CD4-positive, alpha-beta T cell (primary cell): ENCODE measurements around the gene DOK3. TPM values are rescaled to one million over a fixed set of nuclear protein-coding genes. Genes with fewer than 3 reads are reported as not detected.

ENCODE experiments used
- ATAC-seq: fragments of 200-7000 bp; cut with Tn5 transposase; one replicate; pipeline ENCODE4 v1.10.0; 2022; ENCODE audit warnings: mild to moderate bottlenecking; ENCODE audit not compliant: poor library complexity
- CTCF ChIA-PET: fragments of 350-600 bp; sonication (Branson Sonifier 250); formaldehyde crosslinking; loops from one replicate; lab custom pipeline; 2021; ENCODE audit warnings: antibody characterized with exemption, inconsistent platforms; lab: Charles Lee
- POLR2A ChIA-PET: fragments of 350-600 bp; sonication (Branson Sonifier 250); formaldehyde crosslinking; loops from one replicate; lab custom pipeline; 2021; ENCODE audit warnings: antibody characterized with exemption, inconsistent platforms; lab: Charles Lee
- DNase-seq, 14 experiments: peaks; one replicate each; pipeline ENCODE4 v3.0.0-alpha.2; 2013 to 2020; ENCODE audit warnings: mixed read lengths in 2 of 14
- H3K27ac ChIP-seq, 2 donors: one replicate each; pipeline versions ENCODE4 v1.5.1 to v1.7.0; 2013; ENCODE audit warnings: low read length in 2 of 2, low read depth in 1 of 2, mild to moderate bottlenecking in 1 of 2
- H3K27me3 ChIP-seq, 2 experiments: 1 replicate in 1 of 2; 2 replicates in 1 of 2; pipeline versions ENCODE4 v1.6.1 to v1.7.0; 2013; ENCODE audit warnings: low read length in 2 of 2, control low read depth in 1 of 2, mild to moderate bottlenecking in 1 of 2, moderate library complexity in 1 of 2; ENCODE audit not compliant: insufficient read depth in 2 of 2, control insufficient read depth in 1 of 2
- H3K36me3 ChIP-seq: one replicate; pipeline ENCODE4 v1.6.1; 2013; ENCODE audit warnings: low read length, control low read depth; ENCODE audit not compliant: insufficient read depth
- H3K4me1 ChIP-seq: one replicate; pipeline ENCODE4 v1.6.1; 2013; ENCODE audit warnings: low read length, control low read depth; ENCODE audit not compliant: insufficient read depth
- H3K4me3 ChIP-seq: one replicate; pipeline ENCODE4 v1.5.1; 2013; ENCODE audit warnings: mild to moderate bottlenecking, low read length, moderate library complexity
- H3K9me3 ChIP-seq, 2 experiments: 1 replicate in 1 of 2; 2 replicates in 1 of 2; pipeline versions ENCODE4 v1.6.1 to v1.7.0; 2013; ENCODE audit warnings: low read length in 2 of 2, mild to moderate bottlenecking in 2 of 2, control low read depth in 1 of 2, moderate library complexity in 1 of 2; ENCODE audit not compliant: control insufficient read depth in 1 of 2, insufficient read depth in 1 of 2
- H3K27ac Mint-ChIP-seq: one replicate; pipeline ENCODE4 v1.8.0; 2020; ENCODE audit warnings: mixed read lengths
- H3K27me3 Mint-ChIP-seq: one replicate; pipeline ENCODE4 v1.8.0; 2021; ENCODE audit warnings: mixed read lengths
- H3K36me3 Mint-ChIP-seq: one replicate; pipeline ENCODE4 v1.8.0; 2021; ENCODE audit warnings: low read depth, mixed read lengths
- H3K4me1 Mint-ChIP-seq: one replicate; pipeline ENCODE4 v1.8.0; 2021; ENCODE audit warnings: low read depth, mixed read lengths
- H3K4me3 Mint-ChIP-seq: one replicate; pipeline ENCODE4 v1.8.0; 2020; ENCODE audit warnings: mild to moderate bottlenecking, mixed read lengths
- H3K9me3 Mint-ChIP-seq: one replicate; pipeline ENCODE4 v1.8.0; 2020; ENCODE audit warnings: mixed read lengths
- CTCF ChIP-seq: fragments of 200-600 bp; IDR thresholded peaks from one replicate; pipeline ENCODE4 v1.8.0; 2022; ENCODE audit warnings: antibody characterized with exemption, mild to moderate bottlenecking
- intact Hi-C, 2 experiments: fragments of 100-400 bp; cut with DNase I in 1 of 2; cut with micrococcal nuclease in 1 of 2; formaldehyde crosslinking; loops; one replicate each; pipeline versions ENCODE4 v1.15.1 to v1.9.0; 2023 to 2025; cut with DNase I, micrococcal nuclease
- total RNA-seq, 174 experiments: library from RNA in 2 of 174; stranded (reverse) in 2 of 174; gene quantifications; one replicate each; pipeline ENCODE4 v1.2.3 and lab custom pipeline; 2021 to 2026

Gene DOK3
- total RNA-seq, 2 experiments from 2014 or later: 1.3 to 1.4 TPM

- H3K27me3 Mint-ChIP-seq: no peaks in the 10 kb centered on the region
- ChIA-PET CTCF (interaction anchor here (0.7 to 16.6 kb wide), 25 partner anchors 10 to 143 kb away, joined by 3 to 352 read pairs (median 4); partner anchors contain the start of genes F12, GRK6, PDLIM7 and PFN3), POLR2A (interaction anchor here (0.7 to 14.1 kb wide), 19 partner anchors 8 to 323 kb away, joined by 3 to 435 read pairs (median 6); partner anchors contain the start of genes F12, GRK6, LMAN2 and PDLIM7)
- peak overlapping the region; percentile 91 for H3K4me3 Mint-ChIP-seq
- DNase-seq (peak; percentile 89 to 99 (median 96)), ATAC-seq (peak; percentile 28)
- H3K9me3 Mint-ChIP-seq: no peaks in the 10 kb centered on the region
- H3K36me3 Mint-ChIP-seq: peaks cover 8% of the 10 kb centered on the region
- H3K4me1 ChIP-seq: peaks cover 46% of the 10 kb centered on the region
- intact Hi-C loops: loop anchor here (1.0 to 5.0 kb wide), 7 partner anchors 30 to 145 kb away; partner anchors contain the start of genes GRK6 (in 1 of the 2), MXD3 (in 1 of the 2) and PDLIM7 (in 1 of the 2)
- TF ChIP-seq CTCF: peak; percentile 99
- no peaks in the 10 kb centered on the region for H3K9me3 ChIP-seq
- H3K4me3 ChIP-seq: peak overlapping the region; percentile 71
- H3K36me3 ChIP-seq: no peaks in the 10 kb centered on the region
- no peaks in the 10 kb centered on the region for H3K27me3 ChIP-seq
- peak overlapping the region; percentile 93 for H3K27ac Mint-ChIP-seq
- H3K4me1 Mint-ChIP-seq: peaks cover 37% of the 10 kb centered on the region
- H3K27ac ChIP-seq: peak overlapping the region; percentile 80 to 95
Observed at GRCh38 chr5:177455661-177456590, 53.7 kb downstream of the DOK3 start.

GRCh38 chr5:177455036-177455660 lies 54.5 kb downstream of the DOK3 start:
- Mint-ChIP-seq H3K4me3 (peak overlapping the region; percentile 74), H3K4me1 (peaks cover 43% of the 10 kb centered on the region), H3K27ac (peak overlapping the region; percentile 93), H3K27me3 (no peaks in the 10 kb centered on the region), H3K36me3 (peaks cover 8% of the 10 kb centered on the region), H3K9me3 (no peaks in the 10 kb centered on the region)
- TF ChIP-seq CTCF: peak; percentile 74
- Histone ChIP-seq H3K27me3 (no peaks in the 10 kb centered on the region), H3K4me3 (peak overlapping the region; percentile 71), H3K36me3 (no peaks in the 10 kb centered on the region), H3K27ac (peak overlapping the region; percentile 90 to 95), H3K9me3 (no peaks in the 10 kb centered on the region), H3K4me1 (peaks cover 46% of the 10 kb centered on the region)
- CTCF ChIA-PET: interaction anchor here (0.7 to 16.6 kb wide), 23 partner anchors 11 to 143 kb away, joined by 3 to 352 read pairs (median 5); partner anchors contain the start of genes F12, GRK6, PDLIM7 and PFN3
- ATAC-seq (peak; percentile 64), DNase-seq (peak; percentile 86 to 96 (median 92))
- POLR2A ChIA-PET: interaction anchor here (0.7 to 14.1 kb wide), 21 partner anchors 7 to 322 kb away, joined by 3 to 435 read pairs (median 6); partner anchors contain the start of genes F12, GRK6, LMAN2 and PDLIM7
- intact Hi-C loops: loop anchor here in 1 of 2 experiments (1.0 to 5.0 kb wide), 2 partner anchors 29 to 138 kb away; partner anchors contain the start of gene GRK6
